DMS153 (cell line): ENCODE measurements around the gene CDH22.

Experiments
- DNase-seq: peaks from one replicate; lab custom pipeline; 2025; lab: John Stamatoyannopoulos, UW

Gene CDH22

GRCh38 chr20:46214824-46215488 is 93.3 kb downstream of the CDH22 start:
- peak; percentile 34 for DNase-seq

GRCh38 chr20:46213946-46214823 is 94.1 kb downstream of the CDH22 start:
- no peak for DNase-seq

GRCh38 chr20:46212876-46213275 is 95.4 kb downstream of the CDH22 start:
- no peak for DNase-seq

GRCh38 chr20:46212252-46212651 is 96.0 kb downstream of the CDH22 start:
- no peak for DNase-seq

- DNase-seq = no peak
These were observed 97.0 kb downstream of the CDH22 start for GRCh38 chr20:46211331-46211722.

GRCh38 chr20:46210672-46211330 is 97.5 kb downstream of the CDH22 start:
- no peak for DNase-seq

- DNase-seq = no peak
These were observed 98.2 kb downstream of the CDH22 start for GRCh38 chr20:46209930-46210671.

- DNase-seq = no peak
These were observed 100.5 kb downstream of the CDH22 start for GRCh38 chr20:46207793-46208192.

GRCh38 chr20:46206992-46207549 is 101.2 kb downstream of the CDH22 start:
- DNase-seq = no peak

GRCh38 chr20:46206025-46206424 is 102.3 kb downstream of the CDH22 start:
- DNase-seq = no peak

GRCh38 chr20:46205349-46205748 is 102.9 kb downstream of the CDH22 start:
- DNase-seq = no peak

GRCh38 chr20:46204594-46205186 is 103.6 kb downstream of the CDH22 start:
- no peak for DNase-seq

- DNase-seq = no peak
These were observed 104.8 kb downstream of the CDH22 start for GRCh38 chr20:46203510-46203837.

GRCh38 chr20:46202766-46203509 is 105.4 kb downstream of the CDH22 start:
- no peak for DNase-seq

- DNase-seq = no peak
These were observed 107.4 kb downstream of the CDH22 start for GRCh38 chr20:46200582-46201570.

GRCh38 chr20:46199198-46199597 is 109.1 kb downstream of the CDH22 start:
- no peak for DNase-seq

GRCh38 chr20:46196990-46197389 is 111.3 kb downstream of the CDH22 start:
- no peak for DNase-seq

GRCh38 chr20:46195264-46196036 is 112.8 kb downstream of the CDH22 start:
- no peak for DNase-seq

- no peak for DNase-seq
These were observed 113.9 kb downstream of the CDH22 start for GRCh38 chr20:46194409-46194808.
